ENCODE results near the gene PNPO. TPM values are rescaled to one million over a fixed set of nuclear protein-coding genes. Genes with fewer than 3 reads are reported as not detected.
A peak's percentile ranks its signal among the peaks of the same experiment; 100 is the strongest.

PNPO gene
- total and polyA plus RNA-seq, 7 donors = 9.6 to 16.5 (median 14.3) TPM

DNA sequence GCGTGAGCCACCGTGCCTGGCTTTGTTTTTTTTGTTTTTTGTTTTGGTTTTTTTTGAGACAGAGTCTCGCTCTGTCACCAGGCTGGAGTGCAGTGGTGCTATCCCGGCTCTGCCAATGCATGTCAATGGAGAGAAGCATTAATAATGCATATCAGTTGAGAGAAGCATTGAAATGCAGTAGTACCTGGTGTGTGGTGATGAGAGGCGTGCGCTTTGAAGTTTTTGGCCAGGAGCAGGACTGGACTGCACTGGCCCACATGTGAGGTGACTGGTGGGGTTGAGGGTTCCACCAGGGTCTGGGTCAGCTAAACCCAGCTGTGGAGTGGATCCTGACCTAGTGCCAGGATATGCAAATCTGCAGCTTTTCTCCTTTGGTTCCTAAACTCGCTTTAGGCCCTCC is 39.9 kb upstream of the PNPO start:
- Histone ChIP-seq H3K9me3 (no peaks in the 10 kb centered on the region), H3K4me3 (no peak overlapping the region), H3K27me3 (no peaks in the 10 kb centered on the region), H3K36me3 (no peaks in the 10 kb centered on the region), H3K4me1 (peaks cover 0 to 53% (median 45%) of the 10 kb centered on the region in 4 donors), H3K27ac (no peak overlapping the region)
- TF ChIP-seq, protein P1, sequence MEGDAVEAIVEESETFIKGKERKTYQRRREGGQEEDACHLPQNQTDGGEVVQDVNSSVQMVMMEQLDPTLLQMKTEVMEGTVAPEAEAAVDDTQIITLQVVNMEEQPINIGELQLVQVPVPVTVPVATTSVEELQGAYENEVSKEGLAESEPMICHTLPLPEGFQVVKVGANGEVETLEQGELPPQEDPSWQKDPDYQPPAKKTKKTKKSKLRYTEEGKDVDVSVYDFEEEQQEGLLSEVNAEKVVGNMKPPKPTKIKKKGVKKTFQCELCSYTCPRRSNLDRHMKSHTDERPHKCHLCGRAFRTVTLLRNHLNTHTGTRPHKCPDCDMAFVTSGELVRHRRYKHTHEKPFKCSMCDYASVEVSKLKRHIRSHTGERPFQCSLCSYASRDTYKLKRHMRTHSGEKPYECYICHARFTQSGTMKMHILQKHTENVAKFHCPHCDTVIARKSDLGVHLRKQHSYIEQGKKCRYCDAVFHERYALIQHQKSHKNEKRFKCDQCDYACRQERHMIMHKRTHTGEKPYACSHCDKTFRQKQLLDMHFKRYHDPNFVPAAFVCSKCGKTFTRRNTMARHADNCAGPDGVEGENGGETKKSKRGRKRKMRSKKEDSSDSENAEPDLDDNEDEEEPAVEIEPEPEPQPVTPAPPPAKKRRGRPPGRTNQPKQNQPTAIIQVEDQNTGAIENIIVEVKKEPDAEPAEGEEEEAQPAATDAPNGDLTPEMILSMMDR (IDR thresholded peaks at IDR 0.05) = no peak
- TF ChIP-seq EP300 (IDR thresholded peaks at IDR 0.05) = no peak
- TF ChIP-seq POLR2AphosphoS5 (IDR thresholded peaks at IDR 0.05) = no peak
- no peak for TF ChIP-seq POLR2A (IDR thresholded peaks at IDR 0.05)
- no peak for DNase-seq
- intact Hi-C loops (cut with DNase I) = no loop called here
- 86 to 93% methylated on average over 7 of the region's 7 CpGs for WGBS, 2 donors

- no peak for TF ChIP-seq POLR2A (IDR thresholded peaks at IDR 0.05)
- no peak for TF ChIP-seq EP300 (IDR thresholded peaks at IDR 0.05)
- no peak for TF ChIP-seq POLR2AphosphoS5 (IDR thresholded peaks at IDR 0.05)
- TF ChIP-seq, protein P1 (IDR thresholded peaks at IDR 0.05) = no peak
- DNase-seq = no peak
- no peak overlapping the region for H3K4me3 ChIP-seq
- intact Hi-C loops (cut with DNase I) = no loop called here
- H3K27ac ChIP-seq = no peak overlapping the region
- 80 to 89% methylated on average over 4 of the region's 4 CpGs for WGBS, 2 donors
- peaks cover 0 to 56% (median 49%) of the 10 kb centered on the region in 4 donors for H3K4me1 ChIP-seq
- H3K36me3 ChIP-seq = no peaks in the 10 kb centered on the region
- H3K27me3 ChIP-seq = no peaks in the 10 kb centered on the region
- no peaks in the 10 kb centered on the region for H3K9me3 ChIP-seq
Observed at GRCh38 chr17:47902039-47902744, 39.2 kb upstream of the PNPO start.

DNA sequence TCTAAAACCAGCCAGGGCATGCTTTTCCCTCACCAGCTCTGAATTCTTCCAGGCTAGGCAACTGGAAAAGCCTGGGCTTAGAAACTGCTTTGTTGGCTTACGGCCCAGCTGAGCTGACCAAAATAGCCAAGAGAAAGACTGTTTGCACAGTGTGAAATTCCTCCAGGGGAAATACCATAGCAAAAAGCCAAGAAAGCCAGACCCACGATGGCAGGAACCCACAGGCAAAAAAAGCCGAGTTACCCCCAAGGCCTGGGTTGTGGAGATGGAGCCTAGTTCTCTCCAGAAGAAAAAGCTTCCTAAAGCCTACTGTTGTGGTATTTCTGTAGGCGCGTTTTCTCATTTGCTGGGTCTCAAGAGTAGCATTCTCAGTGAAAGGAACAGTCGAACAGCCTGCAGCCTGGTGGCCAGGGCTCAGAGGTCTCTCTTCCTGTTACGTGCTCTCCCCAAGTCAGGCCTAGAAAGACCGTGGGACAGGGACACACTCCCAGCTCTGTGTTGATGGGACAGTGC is 36.1 kb upstream of the PNPO start:
- Histone ChIP-seq H3K9me3 (no peaks in the 10 kb centered on the region), H3K4me3 (no peak overlapping the region), H3K27ac (peak overlapping the region; percentile 81 to 90 (median 84)), H3K4me1 (peaks cover 0 to 62% (median 58%) of the 10 kb centered on the region in 4 donors), H3K27me3 (no peaks in the 10 kb centered on the region), H3K36me3 (no peaks in the 10 kb centered on the region)
- 76 to 88% methylated on average over 8 of the region's 8 CpGs for WGBS, 2 donors
- intact Hi-C loops (cut with DNase I) = no loop called here
- TF ChIP-seq, protein P1 (IDR thresholded peaks at IDR 0.05) = no peak
- peak in 1 of 4 donors; percentile 15 for TF ChIP-seq POLR2AphosphoS5 (IDR thresholded peaks at IDR 0.05)
- peak; percentile 91 for DNase-seq

- WGBS, 2 donors = 93 to 94% methylated on average over 3 of the region's 3 CpGs
- no peaks in the 10 kb centered on the region for H3K9me3 ChIP-seq
- peaks cover 0 to 62% (median 58%) of the 10 kb centered on the region in 4 donors for H3K4me1 ChIP-seq
- DNase-seq = no peak
- H3K4me3 ChIP-seq = no peak overlapping the region
- TF ChIP-seq POLR2AphosphoS5 (IDR thresholded peaks at IDR 0.05) (no peak), EP300 (IDR thresholded peaks at IDR 0.05) (no peak), POLR2A (IDR thresholded peaks at IDR 0.05) (no peak)
- TF ChIP-seq, protein P1 (IDR thresholded peaks at IDR 0.05) = no peak
- no peaks in the 10 kb centered on the region for H3K27me3 ChIP-seq
- H3K36me3 ChIP-seq = no peaks in the 10 kb centered on the region
- intact Hi-C loops (cut with DNase I) = no loop called here
- peak overlapping the region; percentile 81 to 90 (median 84) for H3K27ac ChIP-seq
Observed at GRCh38 chr17:47906443-47906842, 34.9 kb upstream of the PNPO start.

Measured in sigmoid colon (tissue), 7 donors.